ENCODE measurements around the gene RNASE4. TPM values are rescaled to one million over a fixed set of nuclear protein-coding genes. Genes with fewer than 3 reads are reported as not detected.

Gene RNASE4
- total RNA-seq, 2 experiments from 2014 or later: 0.11 to 0.38 TPM

DNA sequence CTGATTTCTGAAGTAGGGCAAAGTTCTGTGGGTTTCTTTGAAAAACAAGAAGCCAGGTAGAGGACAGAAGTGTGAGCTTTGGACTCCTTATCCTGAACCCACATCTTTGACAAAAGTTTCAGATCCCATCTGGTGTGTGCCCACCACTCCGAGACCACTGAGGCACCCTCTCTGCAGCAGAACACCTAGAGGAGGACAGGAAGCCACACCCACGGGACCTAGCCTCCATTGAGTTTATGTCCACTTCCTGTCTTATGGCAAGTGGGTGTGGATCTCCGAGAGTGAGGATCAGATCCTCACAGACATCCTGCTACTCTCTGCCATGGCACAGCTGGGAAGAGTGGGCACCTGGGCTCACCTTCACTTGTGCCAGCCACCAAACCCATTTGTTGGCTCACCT lies 26.1 kb upstream of the RNASE4 start:
- no peak overlapping the region for H3K27ac ChIP-seq (ENCODE audit: low read depth in 1 of 2, low read length in 2 of 2)
- peaks cover 0 to 3% of the 10 kb centered on the region in 2 experiments for H3K9me3 ChIP-seq (ENCODE audit: control insufficient read depth in 1 of 2, insufficient read depth in 1 of 2, low read length in 2 of 2)
- H3K4me3 Mint-ChIP-seq: no peak overlapping the region
- ChIA-PET CTCF (interaction anchor here (1.0 to 5.7 kb wide), 5 partner anchors 22 to 313 kb away, joined by 3 to 27 read pairs (median 3); no protein-coding TSS in a partner anchor), POLR2A (interaction anchor here (1.5 to 2.9 kb wide), 2 partner anchors 23 to 25 kb away, joined by 4 to 13 read pairs; no protein-coding TSS in a partner anchor)
- ATAC-seq (ENCODE audit: poor library complexity) (no peak), DNase-seq (no peak)
- no peaks in the 10 kb centered on the region for H3K36me3 ChIP-seq (ENCODE audit: insufficient read depth, low read length)
- H3K9me3 Mint-ChIP-seq: no peaks in the 10 kb centered on the region
- peaks cover 23% of the 10 kb centered on the region for H3K4me1 ChIP-seq (ENCODE audit: insufficient read depth, low read length)
- no peak overlapping the region for H3K4me3 ChIP-seq (ENCODE audit: low read length)
- H3K4me1 Mint-ChIP-seq (ENCODE audit: low read depth): peaks cover 41% of the 10 kb centered on the region
- no peak overlapping the region for H3K27ac Mint-ChIP-seq
- peaks cover 26 to 33% of the 10 kb centered on the region in 2 experiments for H3K27me3 ChIP-seq (ENCODE audit: control insufficient read depth in 1 of 2, insufficient read depth in 2 of 2, low read length in 2 of 2)
- peaks cover 60% of the 10 kb centered on the region for H3K27me3 Mint-ChIP-seq
- H3K36me3 Mint-ChIP-seq (ENCODE audit: low read depth): peaks cover 4% of the 10 kb centered on the region
- intact Hi-C loops (cut with DNase I, micrococcal nuclease): no loop called here
- TF ChIP-seq, protein P1, sequence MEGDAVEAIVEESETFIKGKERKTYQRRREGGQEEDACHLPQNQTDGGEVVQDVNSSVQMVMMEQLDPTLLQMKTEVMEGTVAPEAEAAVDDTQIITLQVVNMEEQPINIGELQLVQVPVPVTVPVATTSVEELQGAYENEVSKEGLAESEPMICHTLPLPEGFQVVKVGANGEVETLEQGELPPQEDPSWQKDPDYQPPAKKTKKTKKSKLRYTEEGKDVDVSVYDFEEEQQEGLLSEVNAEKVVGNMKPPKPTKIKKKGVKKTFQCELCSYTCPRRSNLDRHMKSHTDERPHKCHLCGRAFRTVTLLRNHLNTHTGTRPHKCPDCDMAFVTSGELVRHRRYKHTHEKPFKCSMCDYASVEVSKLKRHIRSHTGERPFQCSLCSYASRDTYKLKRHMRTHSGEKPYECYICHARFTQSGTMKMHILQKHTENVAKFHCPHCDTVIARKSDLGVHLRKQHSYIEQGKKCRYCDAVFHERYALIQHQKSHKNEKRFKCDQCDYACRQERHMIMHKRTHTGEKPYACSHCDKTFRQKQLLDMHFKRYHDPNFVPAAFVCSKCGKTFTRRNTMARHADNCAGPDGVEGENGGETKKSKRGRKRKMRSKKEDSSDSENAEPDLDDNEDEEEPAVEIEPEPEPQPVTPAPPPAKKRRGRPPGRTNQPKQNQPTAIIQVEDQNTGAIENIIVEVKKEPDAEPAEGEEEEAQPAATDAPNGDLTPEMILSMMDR (IDR thresholded peaks at IDR 0.05): no peak

GRCh38 chr14:20659336-20659735 lies 25.0 kb upstream of the RNASE4 start:
- Histone ChIP-seq H3K4me1 (ENCODE audit: insufficient read depth, low read length) (peaks cover 23% of the 10 kb centered on the region), H3K4me3 (ENCODE audit: low read length) (no peak overlapping the region), H3K27ac (ENCODE audit: low read depth in 1 of 2, low read length in 2 of 2) (no peak overlapping the region), H3K9me3 (ENCODE audit: control insufficient read depth in 1 of 2, insufficient read depth in 1 of 2, low read length in 2 of 2) (no peaks in the 10 kb centered on the region), H3K27me3 (ENCODE audit: control insufficient read depth in 1 of 2, insufficient read depth in 2 of 2, low read length in 2 of 2) (peaks cover 17 to 22% of the 10 kb centered on the region in 2 experiments), H3K36me3 (ENCODE audit: insufficient read depth, low read length) (no peaks in the 10 kb centered on the region)
- TF ChIP-seq, protein P1 (IDR thresholded peaks at IDR 0.05): no peak
- H3K4me1 Mint-ChIP-seq (ENCODE audit: low read depth): peaks cover 37% of the 10 kb centered on the region
- peaks cover 51% of the 10 kb centered on the region for H3K27me3 Mint-ChIP-seq
- DNase-seq (no peak), ATAC-seq (ENCODE audit: poor library complexity) (no peak)
- H3K9me3 Mint-ChIP-seq: no peaks in the 10 kb centered on the region
- CTCF ChIA-PET: interaction anchor here (1.0 to 5.7 kb wide), 2 partner anchors 32 to 46 kb away, joined by 3 to 27 read pairs; no protein-coding TSS in a partner anchor
- intact Hi-C loops (cut with DNase I, micrococcal nuclease): no loop called here
- no peak overlapping the region for H3K4me3 Mint-ChIP-seq
- POLR2A ChIA-PET: interaction anchor here (2.9 kb wide), 1 partner anchor 22 kb away, joined by 13 read pairs; no protein-coding TSS in a partner anchor
- peaks cover 4% of the 10 kb centered on the region for H3K36me3 Mint-ChIP-seq (ENCODE audit: low read depth)
- no peak overlapping the region for H3K27ac Mint-ChIP-seq

GRCh38 chr14:20659813-20660395 lies 24.5 kb upstream of the RNASE4 start:
- Histone ChIP-seq H3K9me3 (ENCODE audit: control insufficient read depth in 1 of 2, insufficient read depth in 1 of 2, low read length in 2 of 2) (no peaks in the 10 kb centered on the region), H3K36me3 (ENCODE audit: insufficient read depth, low read length) (no peaks in the 10 kb centered on the region), H3K27ac (ENCODE audit: low read depth in 1 of 2, low read length in 2 of 2) (no peak overlapping the region), H3K4me1 (ENCODE audit: insufficient read depth, low read length) (peaks cover 23% of the 10 kb centered on the region), H3K27me3 (ENCODE audit: control insufficient read depth in 1 of 2, insufficient read depth in 2 of 2, low read length in 2 of 2) (peaks cover 17 to 22% of the 10 kb centered on the region in 2 experiments), H3K4me3 (ENCODE audit: low read length) (no peak overlapping the region)
- Mint-ChIP-seq H3K27me3 (peaks cover 45% of the 10 kb centered on the region), H3K27ac (no peak overlapping the region), H3K9me3 (no peaks in the 10 kb centered on the region), H3K4me3 (no peak overlapping the region), H3K36me3 (ENCODE audit: low read depth) (peaks cover 4% of the 10 kb centered on the region), H3K4me1 (ENCODE audit: low read depth) (peaks cover 36% of the 10 kb centered on the region)
- TF ChIP-seq, protein P1 (IDR thresholded peaks at IDR 0.05): no peak
- ATAC-seq (ENCODE audit: poor library complexity) (no peak), DNase-seq (no peak)
- ChIA-PET CTCF (interaction anchor here (5.7 kb wide), 1 partner anchor 31 kb away, joined by 27 read pairs; no protein-coding TSS in a partner anchor), POLR2A (no interaction called here)
- intact Hi-C loops (cut with DNase I, micrococcal nuclease): no loop called here

All from CD4-positive, alpha-beta T cell (primary cell).